K562 (cell line): ENCODE data around the gene STMP1. TPM values are rescaled to one million over a fixed set of nuclear protein-coding genes. Genes with fewer than 3 reads are reported as not detected.

Experiments used
- E2F3 ChIP-seq: fragments of 250-450 bp; sonication (Bioruptor Pico); IDR thresholded peaks from 2 replicates; pipeline ENCODE4 v1.4.0; 2020; ENCODE audit warnings: mild to moderate bottlenecking
- EGR1 ChIP-seq: fragments of 450-650 bp; conservative IDR thresholded peaks from 2 replicates; pipeline ENCODE4 v1.6.1; 2017; ENCODE audit warnings: mild to moderate bottlenecking
- ERF ChIP-seq: fragments of 450-650 bp; formaldehyde crosslinking; IDR thresholded peaks from 2 replicates; pipeline ENCODE4 v1.4.0; 2020; ENCODE audit warnings: mild to moderate bottlenecking, mixed read lengths
- GABPB1 ChIP-seq: sonication (generic); formaldehyde crosslinking; IDR thresholded peaks from 2 replicates; pipeline ENCODE4 v1.8.0; 2022; ENCODE audit warnings: mild to moderate bottlenecking, missing genetic modification reagents
- GATAD2B ChIP-seq: fragments of 450-650 bp; IDR thresholded peaks from 2 replicates; pipeline ENCODE4 v1.6.1; 2017; ENCODE audit warnings: mild to moderate bottlenecking, borderline replicate concordance
- HDAC2 ChIP-seq: fragments of 450-650 bp; IDR thresholded peaks from 2 replicates; pipeline ENCODE4 v1.6.1; 2016; ENCODE audit warnings: mild to moderate bottlenecking
- NCOA1 ChIP-seq: fragments of 450-650 bp; IDR thresholded peaks from 2 replicates; pipeline ENCODE4 v1.6.1; 2016; ENCODE audit warnings: low read depth
- NR2C1 ChIP-seq, 2 experiments: fragments of 450-650 bp; IDR thresholded peaks; 2 replicates each; pipeline ENCODE4 v1.6.1; 2017; ENCODE audit warnings: mild to moderate bottlenecking in 2 of 2, antibody characterized with exemption in 1 of 2, inconsistent platforms in 1 of 2, missing compliant biosample characterization in 1 of 2, missing genetic modification characterization in 1 of 2
- RAD51 ChIP-seq: fragments of 450-650 bp; IDR thresholded peaks from 2 replicates; pipeline ENCODE4 v1.7.1; 2016; ENCODE audit warnings: low read depth, mild to moderate bottlenecking, borderline replicate concordance
- RCOR1 ChIP-seq, 2 experiments: IDR thresholded peaks; 2 replicates each; pipeline ENCODE4 v1.6.1; 2012; ENCODE audit warnings: low read depth in 2 of 2, low read length in 2 of 2, borderline replicate concordance in 1 of 2, improper control_type of control experiment in 1 of 2
- SETDB1 ChIP-seq: IDR thresholded peaks from one replicate; pipeline ENCODE4 v1.6.1; 2012; ENCODE audit warnings: low read length, control low read depth, inconsistent platforms
- SIRT6 ChIP-seq: IDR thresholded peaks from one replicate; pipeline ENCODE4 v1.6.1; 2012; ENCODE audit warnings: low read depth, mild to moderate bottlenecking, control low read depth, inconsistent platforms, low read length, moderate library complexity
- SMAD1 ChIP-seq: fragments of 150-350 bp; IDR thresholded peaks from 2 replicates; pipeline ENCODE4 v1.6.1; 2014; ENCODE audit warnings: low read length, low read depth; ENCODE audit not compliant: partially characterized antibody
- SREBF2 ChIP-seq: sonication (generic); formaldehyde crosslinking; IDR thresholded peaks from 2 replicates; pipeline ENCODE4 v1.4.0; 2020; ENCODE audit warnings: mild to moderate bottlenecking, missing genetic modification reagents
- ZNF124 ChIP-seq: sonication (generic); formaldehyde crosslinking; IDR thresholded peaks from 2 replicates; pipeline ENCODE4 v1.8.1; 2022; ENCODE audit warnings: missing genetic modification reagents
- ZNF282 ChIP-seq: sonication (generic); formaldehyde crosslinking; IDR thresholded peaks from 2 replicates; pipeline ENCODE4 v1.8.1; 2023; ENCODE audit warnings: missing genetic modification reagents
- ZNF436 ChIP-seq: fragments of 250-450, 450-650 bp; sonication (Bioruptor Pico); formaldehyde crosslinking; IDR thresholded peaks from 2 replicates; pipeline ENCODE4 v1.7.0; 2020; ENCODE audit warnings: mild to moderate bottlenecking
- polyA plus RNA-seq, 8 experiments: library from polyadenylated mRNA; depleted of rRNA in 4 of 8; stranded (reverse) in 5 of 8; unstranded in 3 of 8; fragments of >200 nt; fragmentation: Nextera tagmentation in 2 of 8; fragmentation: Illumina TruSeq in 1 of 8; extraction: Ambion mirVana in 2 of 8; extraction: Trizol in 1 of 8; gene quantifications; 2 replicates each; pipeline versions ENCODE4 v1.2.1 to v1.2.3, GENCODE V29; 2011 to 2014; ENCODE audit warnings: inconsistent platforms in 1 of 8, missing spikeins in 1 of 8
- total RNA-seq, 7 experiments: library from RNA; depleted of rRNA in 6 of 7; stranded (reverse); fragments of >200 nt in 6 of 7; fragmentation: Illumina TruSeq in 2 of 7; extraction: Trizol in 2 of 7; gene quantifications; 2 replicates each; pipeline versions ENCODE4 v1.2.1 to v1.2.3, GENCODE V29; 2011 to 2021; ENCODE audit warnings: low replicate concordance in 1 of 7
- TF ChIP-seq, protein P1 (sequence below), 2 experiments: fragments of 450-650 bp in 1 of 2; sonication (generic) in 1 of 2; formaldehyde crosslinking in 1 of 2; IDR thresholded peaks in 1 of 2; conservative IDR thresholded peaks in 1 of 2; 2 replicates each; pipeline versions ENCODE4 v1.6.1 to v1.8.1; 2016 to 2023; ENCODE audit warnings: mild to moderate bottlenecking in 2 of 2, moderate library complexity in 2 of 2, inconsistent platforms in 1 of 2, missing genetic modification reagents in 1 of 2
- TF ChIP-seq, protein P2 (sequence below): sonication (generic); formaldehyde crosslinking; IDR thresholded peaks from 2 replicates; pipeline ENCODE4 v1.8.1; 2023; ENCODE audit warnings: mild to moderate bottlenecking, missing genetic modification reagents
- TF ChIP-seq, protein P3 (sequence below): sonication (generic); formaldehyde crosslinking; IDR thresholded peaks from 2 replicates; pipeline ENCODE4 v1.4.0; 2020; ENCODE audit warnings: mild to moderate bottlenecking, missing genetic modification reagents
- TF ChIP-seq, protein P4 (sequence below): sonication (generic); formaldehyde crosslinking; IDR thresholded peaks from 2 replicates; pipeline ENCODE4 v1.5.0; 2020; ENCODE audit warnings: missing genetic modification reagents

STMP1 gene
- total and polyA plus RNA-seq, 9 of the 15 experiments (the other 6 are each of a cell fraction or from before 2014, with no cell fraction given), result 10.6 to 249 (median 56.8) TPM

DNA sequence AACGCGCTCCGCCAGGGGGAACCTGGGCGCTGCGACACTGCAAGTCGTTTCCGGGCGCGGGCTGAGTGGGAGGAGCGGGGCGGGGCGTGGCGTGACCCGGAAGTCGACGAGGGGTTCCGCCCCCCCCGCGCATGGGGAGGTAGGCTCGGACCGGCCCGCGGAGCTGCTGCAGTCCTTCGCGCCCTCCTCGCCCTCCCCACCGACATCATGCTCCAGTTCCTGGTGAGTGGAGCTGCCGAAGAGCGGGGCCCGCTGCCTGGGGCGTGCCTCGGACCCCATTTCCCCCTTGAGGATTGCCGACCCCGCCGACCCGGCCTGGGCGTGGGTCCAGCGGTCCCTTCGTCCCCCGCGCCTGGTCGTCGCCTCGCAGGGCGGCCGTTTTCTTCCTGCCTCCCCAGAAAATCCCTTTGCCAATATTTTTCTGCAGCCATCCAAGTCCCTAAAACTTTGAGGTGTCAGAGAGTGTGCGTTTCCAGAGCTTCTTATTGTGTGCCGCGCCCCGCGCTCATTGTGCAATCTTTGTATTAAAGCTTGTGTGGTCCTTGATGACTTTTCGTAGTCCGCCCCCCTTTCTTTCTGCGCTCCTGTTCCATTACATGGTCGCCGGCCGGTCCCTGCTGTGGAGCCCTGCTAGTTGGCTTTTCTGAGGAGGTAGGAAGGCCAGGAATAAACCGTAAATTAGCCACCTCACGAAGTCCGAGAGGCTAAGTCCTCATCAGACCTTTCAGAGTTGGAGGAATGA, at the start of gene STMP1 (continued):
- TF ChIP-seq, protein P1, sequence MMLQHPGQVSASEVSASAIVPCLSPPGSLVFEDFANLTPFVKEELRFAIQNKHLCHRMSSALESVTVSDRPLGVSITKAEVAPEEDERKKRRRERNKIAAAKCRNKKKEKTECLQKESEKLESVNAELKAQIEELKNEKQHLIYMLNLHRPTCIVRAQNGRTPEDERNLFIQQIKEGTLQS (IDR thresholded peaks at IDR 0.05), result no peak
- TF ChIP-seq, protein P1 (CRISPR knock-in tag; conservative IDR thresholded peaks at IDR 0.05), result peak; percentile 31; the same call in 1 of the 2 replicates
- TF ChIP-seq SMAD1 (peak; percentile 88), SREBF2 (CRISPR knock-in tag) (no peak), NCOA1 (peak; percentile 82; the same call in 1 of the 2 replicates), GABPB1 (peak; percentile 99), ZNF436 (CRISPR knock-in tag) (no peak), ZNF124 (peak; percentile 66; the same call in 1 of the 2 replicates), ZNF282 (CRISPR knock-in tag) (peak; percentile 90; the same call in 1 of the 2 replicates), ERF (no peak; the same call in 1 of the 2 replicates), GATAD2B (peak; percentile 93; the same call in 1 of the 2 replicates), NR2C1 (IDR thresholded peaks at IDR 0.05) (peak; percentile 98), NR2C1 (tag; IDR thresholded peaks at IDR 0.05) (peak; percentile 98), SETDB1 (peak; percentile 89), HDAC2 (no peak), RCOR1 (IDR thresholded peaks at IDR 0.05; ENCODE audit: borderline replicate concordance in 1 of 2, low read depth in 2 of 2, low read length in 2 of 2) (peak; percentile 11 to 92; a peak in 2 of 4 replicates), EGR1 (peak; percentile 94), SIRT6 (no peak), E2F3 (peak; percentile 86; the same call in 1 of the 2 replicates), RAD51 (no peak)
- TF ChIP-seq, protein P2, sequence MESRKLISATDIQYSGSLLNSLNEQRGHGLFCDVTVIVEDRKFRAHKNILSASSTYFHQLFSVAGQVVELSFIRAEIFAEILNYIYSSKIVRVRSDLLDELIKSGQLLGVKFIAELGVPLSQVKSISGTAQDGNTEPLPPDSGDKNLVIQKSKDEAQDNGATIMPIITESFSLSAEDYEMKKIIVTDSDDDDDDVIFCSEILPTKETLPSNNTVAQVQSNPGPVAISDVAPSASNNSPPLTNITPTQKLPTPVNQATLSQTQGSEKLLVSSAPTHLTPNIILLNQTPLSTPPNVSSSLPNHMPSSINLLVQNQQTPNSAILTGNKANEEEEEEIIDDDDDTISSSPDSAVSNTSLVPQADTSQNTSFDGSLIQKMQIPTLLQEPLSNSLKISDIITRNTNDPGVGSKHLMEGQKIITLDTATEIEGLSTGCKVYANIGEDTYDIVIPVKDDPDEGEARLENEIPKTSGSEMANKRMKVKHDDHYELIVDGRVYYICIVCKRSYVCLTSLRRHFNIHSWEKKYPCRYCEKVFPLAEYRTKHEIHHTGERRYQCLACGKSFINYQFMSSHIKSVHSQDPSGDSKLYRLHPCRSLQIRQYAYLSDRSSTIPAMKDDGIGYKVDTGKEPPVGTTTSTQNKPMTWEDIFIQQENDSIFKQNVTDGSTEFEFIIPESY (CRISPR knock-in tag), result peak; percentile 94
- TF ChIP-seq, protein P3, sequence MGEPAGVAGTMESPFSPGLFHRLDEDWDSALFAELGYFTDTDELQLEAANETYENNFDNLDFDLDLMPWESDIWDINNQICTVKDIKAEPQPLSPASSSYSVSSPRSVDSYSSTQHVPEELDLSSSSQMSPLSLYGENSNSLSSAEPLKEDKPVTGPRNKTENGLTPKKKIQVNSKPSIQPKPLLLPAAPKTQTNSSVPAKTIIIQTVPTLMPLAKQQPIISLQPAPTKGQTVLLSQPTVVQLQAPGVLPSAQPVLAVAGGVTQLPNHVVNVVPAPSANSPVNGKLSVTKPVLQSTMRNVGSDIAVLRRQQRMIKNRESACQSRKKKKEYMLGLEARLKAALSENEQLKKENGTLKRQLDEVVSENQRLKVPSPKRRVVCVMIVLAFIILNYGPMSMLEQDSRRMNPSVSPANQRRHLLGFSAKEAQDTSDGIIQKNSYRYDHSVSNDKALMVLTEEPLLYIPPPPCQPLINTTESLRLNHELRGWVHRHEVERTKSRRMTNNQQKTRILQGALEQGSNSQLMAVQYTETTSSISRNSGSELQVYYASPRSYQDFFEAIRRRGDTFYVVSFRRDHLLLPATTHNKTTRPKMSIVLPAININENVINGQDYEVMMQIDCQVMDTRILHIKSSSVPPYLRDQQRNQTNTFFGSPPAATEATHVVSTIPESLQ (CRISPR knock-in tag), result peak; percentile 79; the same call in 1 of the 2 replicates
- TF ChIP-seq, protein P4, sequence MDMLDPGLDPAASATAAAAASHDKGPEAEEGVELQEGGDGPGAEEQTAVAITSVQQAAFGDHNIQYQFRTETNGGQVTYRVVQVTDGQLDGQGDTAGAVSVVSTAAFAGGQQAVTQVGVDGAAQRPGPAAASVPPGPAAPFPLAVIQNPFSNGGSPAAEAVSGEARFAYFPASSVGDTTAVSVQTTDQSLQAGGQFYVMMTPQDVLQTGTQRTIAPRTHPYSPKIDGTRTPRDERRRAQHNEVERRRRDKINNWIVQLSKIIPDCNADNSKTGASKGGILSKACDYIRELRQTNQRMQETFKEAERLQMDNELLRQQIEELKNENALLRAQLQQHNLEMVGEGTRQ (CRISPR knock-in tag), result peak; percentile 25; the same call in 1 of the 2 replicates
- TF ChIP-seq, all 486 proteins: peak for 235
